HepG2 (cell line): ENCODE measurements around the gene DNM1L. TPM values are rescaled to one million over a fixed set of nuclear protein-coding genes. Genes with fewer than 3 reads are reported as not detected.

Experiments used
- ATF7 ChIP-seq, 2 experiments: fragments of 450-650 bp in 1 of 2; sonication (generic) in 1 of 2; formaldehyde crosslinking in 1 of 2; IDR thresholded peaks; 2 replicates each; pipeline versions ENCODE4 v1.4.0 to v1.6.1; 2016 to 2020; ENCODE audit warnings: antibody characterized with exemption in 1 of 2, mild to moderate bottlenecking in 1 of 2, missing genetic modification reagents in 1 of 2
- FOXO4 ChIP-seq: sonication (generic); formaldehyde crosslinking; conservative IDR thresholded peaks from 2 replicates; pipeline ENCODE4 v1.8.1; 2023; ENCODE audit warnings: missing genetic modification reagents
- MED1 ChIP-seq: sonication (generic); formaldehyde crosslinking; IDR thresholded peaks from 2 replicates; pipeline ENCODE4 v1.4.0; 2020; ENCODE audit warnings: missing genetic modification reagents
- RAD51 ChIP-seq: fragments of 450-650 bp; IDR thresholded peaks from 2 replicates; pipeline ENCODE4 v1.6.1; 2016; ENCODE audit warnings: borderline replicate concordance
- RBM22 ChIP-seq: fragments of 200-400 bp; formaldehyde crosslinking; optimal IDR thresholded peaks from 2 replicates; pipeline ENCODE3; 2017; ENCODE audit warnings: mild to moderate bottlenecking, low read length, moderate library complexity
- RFX3 ChIP-seq: IDR thresholded peaks from 2 replicates; pipeline ENCODE4 v1.6.1; 2016; ENCODE audit warnings: missing biosample characterization, missing genetic modification reagents
- SALL2 ChIP-seq: sonication (generic); formaldehyde crosslinking; IDR thresholded peaks from 2 replicates; pipeline ENCODE4 v1.8.1; 2023; ENCODE audit warnings: mild to moderate bottlenecking, missing genetic modification reagents, inconsistent platforms
- SIX4 ChIP-seq: sonication (generic); formaldehyde crosslinking; IDR thresholded peaks from 2 replicates; pipeline ENCODE4 v1.4.0; 2020; ENCODE audit warnings: missing genetic modification reagents
- SP4 ChIP-seq: sonication (generic); formaldehyde crosslinking; IDR thresholded peaks from 2 replicates; pipeline ENCODE4 v1.8.1; 2023; ENCODE audit warnings: mild to moderate bottlenecking, missing genetic modification reagents
- ZBTB8A ChIP-seq: sonication (generic); formaldehyde crosslinking; IDR thresholded peaks from 2 replicates; pipeline ENCODE4 v1.4.0; 2020; ENCODE audit warnings: mild to moderate bottlenecking, low read depth, missing genetic modification reagents, borderline replicate concordance
- ZKSCAN5 ChIP-seq: sonication (generic); formaldehyde crosslinking; IDR thresholded peaks from 2 replicates; pipeline ENCODE4 v1.5.1; 2020; ENCODE audit warnings: mild to moderate bottlenecking, missing genetic modification reagents
- ZNF431 ChIP-seq: sonication (generic); formaldehyde crosslinking; IDR thresholded peaks from 2 replicates; pipeline ENCODE4 v1.9.0; 2022; ENCODE audit warnings: missing genetic modification reagents, low read depth, mild to moderate bottlenecking, borderline replicate concordance
- ZNF598 ChIP-seq: sonication (generic); formaldehyde crosslinking; IDR thresholded peaks from 2 replicates; pipeline ENCODE4 v1.5.1; 2020; ENCODE audit warnings: mild to moderate bottlenecking, missing genetic modification reagents, borderline replicate concordance
- ZUFSP ChIP-seq: sonication (generic); formaldehyde crosslinking; IDR thresholded peaks from 2 replicates; pipeline ENCODE4 v1.9.0; 2021; ENCODE audit warnings: missing genetic modification reagents, mild to moderate bottlenecking, borderline replicate concordance
- polyA plus RNA-seq, 8 experiments: library from polyadenylated mRNA; depleted of rRNA in 3 of 8; stranded (reverse) in 7 of 8; unstranded in 1 of 8; fragments of >200 nt; fragmentation: Illumina TruSeq in 4 of 8; extraction: Trizol in 4 of 8; gene quantifications; 2 replicates each; pipeline versions ENCODE4 v1.2.1 to v1.2.3, GENCODE V29; 2011 to 2016; ENCODE audit warnings: low read depth in 4 of 8, missing spikeins in 1 of 8, mixed read lengths in 1 of 8; ENCODE audit not compliant: insufficient read depth in 1 of 8
- total RNA-seq, 5 experiments: library from RNA; depleted of rRNA; stranded (reverse); fragments of >200 nt; fragmentation: Illumina TruSeq; extraction: Trizol; gene quantifications; 2 replicates each; pipeline ENCODE4 v1.2.3, GENCODE V29; 2016; ENCODE audit warnings: low read depth in 1 of 5
- TF ChIP-seq, protein P1 (sequence below): sonication (generic); formaldehyde crosslinking; IDR thresholded peaks from 2 replicates; pipeline ENCODE4 v1.8.0; 2022; ENCODE audit warnings: missing genetic modification reagents, low read depth, mild to moderate bottlenecking, borderline replicate concordance
- TF ChIP-seq, protein P2 (sequence below): sonication (generic); formaldehyde crosslinking; IDR thresholded peaks from 2 replicates; pipeline ENCODE4 v1.4.0; 2020; ENCODE audit warnings: mild to moderate bottlenecking, missing genetic modification reagents
- TF ChIP-seq, protein P3 (sequence below): sonication (generic); formaldehyde crosslinking; IDR thresholded peaks from 2 replicates; pipeline ENCODE4 v1.5.0; 2020; ENCODE audit warnings: missing genetic modification reagents, mild to moderate bottlenecking, borderline replicate concordance
- TF ChIP-seq, protein P4 (sequence below): IDR thresholded peaks from 2 replicates; pipeline ENCODE4 v1.6.1; 2018; ENCODE audit warnings: missing genetic modification reagents, mild to moderate bottlenecking, missing compliant biosample characterization
- TF ChIP-seq, protein P5 (sequence below): sonication (generic); formaldehyde crosslinking; IDR thresholded peaks from 2 replicates; pipeline ENCODE4 v1.8.1; 2023; ENCODE audit warnings: missing genetic modification reagents, mild to moderate bottlenecking, borderline replicate concordance

DNM1L gene
- total and polyA plus RNA-seq, 2 of the 13 experiments (the other 11 are each of a cell fraction or from before 2014, with no cell fraction given), result 35.9 to 65.8 TPM

DNA sequence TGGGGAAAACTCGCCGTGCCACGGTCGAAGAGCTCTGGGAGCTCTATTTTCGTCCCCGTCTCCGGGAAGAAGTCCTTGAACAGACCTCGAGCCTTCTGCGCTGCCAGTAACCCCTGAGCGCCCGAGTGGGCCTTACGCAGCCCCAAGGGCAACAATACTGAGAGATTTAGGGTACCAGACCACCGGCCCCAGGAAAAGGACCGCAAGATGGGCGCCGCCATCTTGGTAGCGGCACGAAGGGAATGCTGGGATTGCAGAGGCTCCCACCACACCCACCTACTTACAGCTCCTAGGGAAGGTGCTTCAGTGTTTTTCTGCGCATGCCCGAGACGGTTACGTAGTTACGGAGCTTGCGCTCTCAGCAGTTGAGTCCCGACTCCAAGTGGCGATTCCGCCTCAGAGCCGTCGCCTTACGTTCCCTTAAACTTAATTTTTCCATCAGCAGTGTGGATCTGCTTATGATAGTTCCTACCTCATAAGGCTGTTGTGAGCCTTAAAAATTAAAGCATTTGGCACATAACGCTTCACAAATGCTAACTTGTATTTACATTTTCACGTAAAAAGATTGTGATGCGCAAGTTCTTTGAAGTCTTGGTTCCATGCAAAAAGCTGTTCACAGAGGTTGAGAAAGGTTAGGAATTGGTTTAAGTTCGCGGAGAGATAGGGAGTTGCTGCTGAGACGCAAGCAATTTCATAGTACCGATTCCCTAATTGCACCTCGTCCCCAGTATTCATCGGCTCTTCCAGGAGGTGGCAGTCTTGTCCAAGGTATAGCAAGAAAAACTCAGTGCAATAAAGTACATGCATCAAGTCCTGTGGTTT lies 76.8 kb downstream of the DNM1L start, which contains the start of gene YARS2 (continued):
- TF ChIP-seq ZUFSP, result no peak
- TF ChIP-seq RAD51, result no peak
- TF ChIP-seq MED1 (CRISPR knock-in tag), result no peak
- TF ChIP-seq ATF7 (IDR thresholded peaks at IDR 0.05), result no peak
- no peak for TF ChIP-seq ATF7 (CRISPR knock-in tag; IDR thresholded peaks at IDR 0.05)
- TF ChIP-seq, protein P1, sequence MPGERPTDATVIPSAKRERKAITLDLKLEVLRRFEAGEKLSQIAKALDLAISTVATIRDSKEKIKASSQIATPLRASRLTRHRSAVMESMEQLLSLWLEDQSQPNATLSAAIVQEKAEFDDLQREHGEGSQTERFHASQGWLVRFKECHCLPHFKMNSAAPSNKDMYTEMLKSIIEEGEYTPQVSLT (CRISPR knock-in tag), result no peak
- TF ChIP-seq, protein P2, sequence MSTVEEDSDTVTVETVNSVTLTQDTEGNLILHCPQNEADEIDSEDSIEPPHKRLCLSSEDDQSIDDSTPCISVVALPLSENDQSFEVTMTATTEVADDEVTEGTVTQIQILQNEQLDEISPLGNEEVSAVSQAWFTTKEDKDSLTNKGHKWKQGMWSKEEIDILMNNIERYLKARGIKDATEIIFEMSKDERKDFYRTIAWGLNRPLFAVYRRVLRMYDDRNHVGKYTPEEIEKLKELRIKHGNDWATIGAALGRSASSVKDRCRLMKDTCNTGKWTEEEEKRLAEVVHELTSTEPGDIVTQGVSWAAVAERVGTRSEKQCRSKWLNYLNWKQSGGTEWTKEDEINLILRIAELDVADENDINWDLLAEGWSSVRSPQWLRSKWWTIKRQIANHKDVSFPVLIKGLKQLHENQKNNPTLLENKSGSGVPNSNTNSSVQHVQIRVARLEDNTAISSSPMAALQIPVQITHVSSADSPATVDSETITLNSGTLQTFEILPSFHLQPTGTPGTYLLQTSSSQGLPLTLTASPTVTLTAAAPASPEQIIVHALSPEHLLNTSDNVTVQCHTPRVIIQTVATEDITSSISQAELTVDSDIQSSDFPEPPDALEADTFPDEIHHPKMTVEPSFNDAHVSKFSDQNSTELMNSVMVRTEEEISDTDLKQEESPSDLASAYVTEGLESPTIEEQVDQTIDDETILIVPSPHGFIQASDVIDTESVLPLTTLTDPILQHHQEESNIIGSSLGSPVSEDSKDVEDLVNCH (CRISPR knock-in tag), result no peak
- no peak for TF ChIP-seq ZNF431 (CRISPR knock-in tag)
- no peak; the same call in 1 of the 2 replicates for TF ChIP-seq SALL2 (CRISPR knock-in tag)
- TF ChIP-seq ZNF598 (CRISPR knock-in tag), result peak; percentile 71; the same call in 1 of the 2 replicates
- TF ChIP-seq RBM22, result no peak
- TF ChIP-seq, protein P3, sequence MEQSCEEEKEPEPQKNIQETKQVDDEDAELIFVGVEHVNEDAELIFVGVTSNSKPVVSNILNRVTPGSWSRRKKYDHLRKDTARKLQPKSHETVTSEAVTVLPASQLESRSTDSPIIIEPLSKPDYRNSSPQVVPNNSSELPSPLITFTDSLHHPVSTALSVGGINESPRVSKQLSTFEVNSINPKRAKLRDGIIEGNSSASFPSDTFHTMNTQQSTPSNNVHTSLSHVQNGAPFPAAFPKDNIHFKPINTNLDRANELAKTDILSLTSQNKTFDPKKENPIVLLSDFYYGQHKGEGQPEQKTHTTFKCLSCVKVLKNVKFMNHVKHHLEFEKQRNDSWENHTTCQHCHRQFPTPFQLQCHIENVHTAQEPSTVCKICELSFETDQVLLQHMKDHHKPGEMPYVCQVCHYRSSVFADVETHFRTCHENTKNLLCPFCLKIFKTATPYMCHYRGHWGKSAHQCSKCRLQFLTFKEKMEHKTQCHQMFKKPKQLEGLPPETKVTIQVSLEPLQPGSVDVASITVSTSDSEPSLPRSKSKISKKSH (CRISPR knock-in tag), result no peak
- TF ChIP-seq SP4 (CRISPR knock-in tag), result peak; percentile 30; the same call in 1 of the 2 replicates
- TF ChIP-seq, protein P4, sequence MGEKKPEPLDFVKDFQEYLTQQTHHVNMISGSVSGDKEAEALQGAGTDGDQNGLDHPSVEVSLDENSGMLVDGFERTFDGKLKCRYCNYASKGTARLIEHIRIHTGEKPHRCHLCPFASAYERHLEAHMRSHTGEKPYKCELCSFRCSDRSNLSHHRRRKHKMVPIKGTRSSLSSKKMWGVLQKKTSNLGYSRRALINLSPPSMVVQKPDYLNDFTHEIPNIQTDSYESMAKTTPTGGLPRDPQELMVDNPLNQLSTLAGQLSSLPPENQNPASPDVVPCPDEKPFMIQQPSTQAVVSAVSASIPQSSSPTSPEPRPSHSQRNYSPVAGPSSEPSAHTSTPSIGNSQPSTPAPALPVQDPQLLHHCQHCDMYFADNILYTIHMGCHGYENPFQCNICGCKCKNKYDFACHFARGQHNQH (CRISPR knock-in tag), result peak; percentile 48
- no peak for TF ChIP-seq ZKSCAN5 (CRISPR knock-in tag)
- TF ChIP-seq ZBTB8A (CRISPR knock-in tag), result 0 out of 2 replicates have a peak, but pooled peaks have one; percentile 44
- no peak for TF ChIP-seq FOXO4 (CRISPR knock-in tag)
- no peak for TF ChIP-seq SIX4 (CRISPR knock-in tag)
- no peak for TF ChIP-seq RFX3 (CRISPR knock-in tag)
- TF ChIP-seq, protein P5, sequence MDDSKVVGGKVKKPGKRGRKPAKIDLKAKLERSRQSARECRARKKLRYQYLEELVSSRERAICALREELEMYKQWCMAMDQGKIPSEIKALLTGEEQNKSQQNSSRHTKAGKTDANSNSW (CRISPR knock-in tag), result no peak
